Neural crest cell (in vitro differentiated cells): ENCODE measurements around the gene ADAMTS19. TPM values are rescaled to one million over a fixed set of nuclear protein-coding genes. Genes with fewer than 3 reads are reported as not detected.

Experiments used
- DNase-seq: peaks from one replicate; pipeline ENCODE4 v3.0.0; 2021; ENCODE audit warnings: low read depth, mixed read lengths, low spot score
- H3K27ac Mint-ChIP-seq: one replicate; pipeline ENCODE4 v1.8.0; 2021; ENCODE audit warnings: mild to moderate bottlenecking, mixed read lengths; ENCODE audit not compliant: unreplicated experiment
- H3K27me3 Mint-ChIP-seq: 2 replicates; pipeline ENCODE4 v1.8.0; 2021; ENCODE audit warnings: low read depth, mild to moderate bottlenecking, mixed read lengths
- H3K36me3 Mint-ChIP-seq: 2 replicates; pipeline ENCODE4 v1.8.0; 2021; ENCODE audit warnings: low read depth, mild to moderate bottlenecking, mixed read lengths
- H3K4me1 Mint-ChIP-seq: 2 replicates; pipeline ENCODE4 v1.8.0; 2021; ENCODE audit warnings: mixed read lengths
- H3K4me3 Mint-ChIP-seq: one replicate; pipeline ENCODE4 v1.8.0; 2021; ENCODE audit warnings: mild to moderate bottlenecking, mixed read lengths
- H3K9me3 Mint-ChIP-seq: 2 replicates; pipeline ENCODE4 v1.8.0; 2021; ENCODE audit warnings: mixed read lengths
- total RNA-seq: library from RNA; stranded (reverse); gene quantifications from 2 replicates; pipeline ENCODE4 v1.2.1, GENCODE V29; 2021
- TF ChIP-seq, protein P1 (sequence below): fragments of 200-600 bp; sonication (generic); conservative IDR thresholded peaks from 2 replicates; pipeline ENCODE4 v1.5.0; 2021; ENCODE audit warnings: antibody characterized with exemption, mild to moderate bottlenecking

The ADAMTS19 gene
- total RNA-seq, 1 donor from 2014 or later: 3.1 TPM

DNA sequence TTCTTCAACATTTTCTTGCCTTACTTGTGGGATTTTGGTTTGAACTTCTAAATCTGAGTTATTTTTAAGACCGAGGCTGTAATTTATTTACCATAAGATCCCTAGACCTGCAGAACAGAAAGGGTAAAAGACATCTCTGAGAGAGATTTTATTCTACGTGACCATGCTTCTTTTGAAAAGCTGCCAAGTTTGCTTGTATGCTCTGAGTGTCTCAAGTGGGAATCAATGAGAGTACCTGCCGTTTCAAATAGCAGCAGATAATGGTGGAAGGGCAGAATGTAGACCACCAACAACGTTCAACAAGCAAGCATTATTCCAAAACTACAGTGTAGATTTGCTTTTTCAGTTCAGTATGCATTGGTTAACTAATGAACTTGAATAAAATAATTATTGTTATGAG lies 179.2 kb downstream of the ADAMTS19 start:
- no peaks in the 10 kb centered on the region for H3K4me1 Mint-ChIP-seq
- TF ChIP-seq, protein P1, sequence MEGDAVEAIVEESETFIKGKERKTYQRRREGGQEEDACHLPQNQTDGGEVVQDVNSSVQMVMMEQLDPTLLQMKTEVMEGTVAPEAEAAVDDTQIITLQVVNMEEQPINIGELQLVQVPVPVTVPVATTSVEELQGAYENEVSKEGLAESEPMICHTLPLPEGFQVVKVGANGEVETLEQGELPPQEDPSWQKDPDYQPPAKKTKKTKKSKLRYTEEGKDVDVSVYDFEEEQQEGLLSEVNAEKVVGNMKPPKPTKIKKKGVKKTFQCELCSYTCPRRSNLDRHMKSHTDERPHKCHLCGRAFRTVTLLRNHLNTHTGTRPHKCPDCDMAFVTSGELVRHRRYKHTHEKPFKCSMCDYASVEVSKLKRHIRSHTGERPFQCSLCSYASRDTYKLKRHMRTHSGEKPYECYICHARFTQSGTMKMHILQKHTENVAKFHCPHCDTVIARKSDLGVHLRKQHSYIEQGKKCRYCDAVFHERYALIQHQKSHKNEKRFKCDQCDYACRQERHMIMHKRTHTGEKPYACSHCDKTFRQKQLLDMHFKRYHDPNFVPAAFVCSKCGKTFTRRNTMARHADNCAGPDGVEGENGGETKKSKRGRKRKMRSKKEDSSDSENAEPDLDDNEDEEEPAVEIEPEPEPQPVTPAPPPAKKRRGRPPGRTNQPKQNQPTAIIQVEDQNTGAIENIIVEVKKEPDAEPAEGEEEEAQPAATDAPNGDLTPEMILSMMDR: no peak
- DNase-seq: no peak

GRCh38 chr5:129652349-129653056 lies 192.4 kb downstream of the ADAMTS19 start:
- H3K4me1 Mint-ChIP-seq: peaks cover 11% of the 10 kb centered on the region
- H3K4me3 Mint-ChIP-seq: no peak overlapping the region
- no peak overlapping the region for H3K27ac Mint-ChIP-seq
- no peak for DNase-seq
- H3K36me3 Mint-ChIP-seq: peaks cover 8% of the 10 kb centered on the region
- TF ChIP-seq, protein P1: no peak
- H3K27me3 Mint-ChIP-seq: no peaks in the 10 kb centered on the region
- H3K9me3 Mint-ChIP-seq: no peaks in the 10 kb centered on the region

More for the DNA sequence above, 179.2 kb downstream of the ADAMTS19 start:
- H3K4me3 Mint-ChIP-seq: no peak overlapping the region
- H3K9me3 Mint-ChIP-seq: no peaks in the 10 kb centered on the region
- no peak overlapping the region for H3K27ac Mint-ChIP-seq
- no peaks in the 10 kb centered on the region for H3K36me3 Mint-ChIP-seq
- no peaks in the 10 kb centered on the region for H3K27me3 Mint-ChIP-seq

- Mint-ChIP-seq H3K9me3 (no peaks in the 10 kb centered on the region), H3K4me1 (peaks cover 11% of the 10 kb centered on the region), H3K27ac (no peak overlapping the region), H3K4me3 (no peak overlapping the region), H3K27me3 (no peaks in the 10 kb centered on the region), H3K36me3 (peaks cover 8% of the 10 kb centered on the region)
- no peak for DNase-seq
- TF ChIP-seq, protein P1: no peak
Measured at GRCh38 chr5:129653057-129653375, 192.9 kb downstream of the ADAMTS19 start.

- Mint-ChIP-seq H3K36me3 (peaks cover 8% of the 10 kb centered on the region), H3K9me3 (no peaks in the 10 kb centered on the region), H3K4me3 (no peak overlapping the region), H3K27ac (no peak overlapping the region), H3K27me3 (no peaks in the 10 kb centered on the region), H3K4me1 (peaks cover 11% of the 10 kb centered on the region)
- no peak for DNase-seq
- TF ChIP-seq, protein P1: no peak
Measured at GRCh38 chr5:129653442-129653841, 193.3 kb downstream of the ADAMTS19 start.

DNA sequence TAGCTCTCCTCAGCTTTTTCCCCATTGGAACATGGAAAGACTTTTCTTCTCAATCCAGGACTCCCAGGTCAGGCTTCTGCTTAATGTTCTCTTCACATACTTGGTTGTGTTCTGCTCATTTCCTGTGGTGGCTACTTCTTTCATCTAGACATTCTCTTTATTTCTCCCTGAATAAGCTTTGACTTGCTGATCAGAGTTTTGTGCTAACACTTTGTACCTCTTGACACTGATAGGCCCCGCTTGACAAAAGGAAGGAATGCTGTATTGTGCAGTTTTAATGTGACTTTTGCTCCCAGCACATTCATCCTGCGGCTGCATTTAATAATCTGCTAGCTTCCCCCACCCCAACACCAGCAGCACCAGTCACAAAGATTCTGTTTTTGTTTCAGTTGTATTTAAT lies 196.9 kb downstream of the ADAMTS19 start:
- Mint-ChIP-seq H3K27ac (peak overlapping the region; percentile 0), H3K4me1 (peaks cover 11% of the 10 kb centered on the region), H3K36me3 (no peaks in the 10 kb centered on the region), H3K9me3 (no peaks in the 10 kb centered on the region), H3K27me3 (no peaks in the 10 kb centered on the region), H3K4me3 (peak overlapping the region; percentile 17)
- TF ChIP-seq, protein P1: no peak
- no peak for DNase-seq
